ENCODE results near the gene PTPRCAP.
A peak's percentile ranks its signal among the peaks of the same experiment; 100 is the strongest.

The PTPRCAP gene

GRCh38 chr11:67482827-67483798 is 45.6 kb upstream of the PTPRCAP start, which contains the start of gene AIP:
AIP (plus strand) TSS chr11:67483026; CDS start chr11:67483159, 133 bp downstream.
- TF ChIP-seq FOXP2 (optimal IDR thresholded peaks at IDR 0.05; ENCODE audit: borderline replicate concordance, extremely low read depth, extremely low read length, insufficient read depth) (peak; percentile 57), SIN3A (IDR thresholded peaks at IDR 0.05; ENCODE audit: borderline replicate concordance, insufficient read depth, low read length) (no peak), REST (IDR thresholded peaks at IDR 0.05; ENCODE audit: insufficient read depth in 1 of 2, low read depth in 2 of 2, low read length in 2 of 2) (peak in 1 of 2 experiments; percentile 15; a peak in 1 of 4 replicates), POLR2AphosphoS5 (IDR thresholded peaks at IDR 0.05; ENCODE audit: low read depth, low read length) (peak; percentile 73), TAF1 (IDR thresholded peaks at IDR 0.05; ENCODE audit: borderline replicate concordance, insufficient read depth, low read length) (peak; percentile 92)

GRCh38 chr11:67482275-67482826 is 44.9 kb upstream of the PTPRCAP start:
- TF ChIP-seq FOXP2 (optimal IDR thresholded peaks at IDR 0.05; ENCODE audit: borderline replicate concordance, extremely low read depth, extremely low read length, insufficient read depth) (no peak), REST (IDR thresholded peaks at IDR 0.05; ENCODE audit: insufficient read depth in 1 of 2, low read depth in 2 of 2, low read length in 2 of 2) (no peak), TAF1 (IDR thresholded peaks at IDR 0.05; ENCODE audit: borderline replicate concordance, insufficient read depth, low read length) (no peak), SIN3A (IDR thresholded peaks at IDR 0.05; ENCODE audit: borderline replicate concordance, insufficient read depth, low read length) (no peak), POLR2AphosphoS5 (IDR thresholded peaks at IDR 0.05; ENCODE audit: low read depth, low read length) (no peak)

- no peak for TF ChIP-seq TAF1 (IDR thresholded peaks at IDR 0.05; ENCODE audit: borderline replicate concordance, insufficient read depth, low read length)
- no peak for TF ChIP-seq FOXP2 (optimal IDR thresholded peaks at IDR 0.05; ENCODE audit: borderline replicate concordance, extremely low read depth, extremely low read length, insufficient read depth)
- TF ChIP-seq POLR2AphosphoS5 (IDR thresholded peaks at IDR 0.05; ENCODE audit: low read depth, low read length), result no peak
- no peak for TF ChIP-seq SIN3A (IDR thresholded peaks at IDR 0.05; ENCODE audit: borderline replicate concordance, insufficient read depth, low read length)
- TF ChIP-seq REST (IDR thresholded peaks at IDR 0.05; ENCODE audit: insufficient read depth in 1 of 2, low read depth in 2 of 2, low read length in 2 of 2), result no peak
Observed at GRCh38 chr11:67472882-67473281, 35.4 kb upstream of the PTPRCAP start.

GRCh38 chr11:67470337-67471002 is 33.0 kb upstream of the PTPRCAP start:
- no peak for TF ChIP-seq POLR2AphosphoS5 (IDR thresholded peaks at IDR 0.05; ENCODE audit: low read depth, low read length)
- no peak for TF ChIP-seq SIN3A (IDR thresholded peaks at IDR 0.05; ENCODE audit: borderline replicate concordance, insufficient read depth, low read length)
- no peak for TF ChIP-seq FOXP2 (optimal IDR thresholded peaks at IDR 0.05; ENCODE audit: borderline replicate concordance, extremely low read depth, extremely low read length, insufficient read depth)
- no peak for TF ChIP-seq REST (IDR thresholded peaks at IDR 0.05; ENCODE audit: insufficient read depth in 1 of 2, low read depth in 2 of 2, low read length in 2 of 2)
- no peak for TF ChIP-seq TAF1 (IDR thresholded peaks at IDR 0.05; ENCODE audit: borderline replicate concordance, insufficient read depth, low read length)
